ENCODE measurements around the gene C3orf52. TPM values are rescaled to one million over a fixed set of nuclear protein-coding genes. Genes with fewer than 3 reads are reported as not detected.

The C3orf52 gene
- total RNA-seq, 6 donors from 2014 or later: 17.1 to 74.6 (median 28.4) TPM

GRCh38 chr3:112096176-112096575 lies 10.0 kb downstream of the C3orf52 start:
- ATAC-seq (ENCODE audit: low FRiP score in 2 of 2) (no peak), DNase-seq (no peak)
- H3K27ac ChIP-seq: no peak overlapping the region

GRCh38 chr3:112097378-112097777 lies 11.2 kb downstream of the C3orf52 start:
- peak; percentile 63 to 76 for ATAC-seq (ENCODE audit: low FRiP score in 2 of 2)
- no peak for TF ChIP-seq EP300 (IDR thresholded peaks at IDR 0.05)
- no peak for TF ChIP-seq POLR2A (IDR thresholded peaks at IDR 0.05)
- no peak for TF ChIP-seq CTCF (IDR thresholded peaks at IDR 0.05)
- no peak for TF ChIP-seq POLR2AphosphoS5 (IDR thresholded peaks at IDR 0.05)
- Histone ChIP-seq H3K4me1 (peaks cover 0 to 9% (median 8%) of the 10 kb centered on the region in 4 donors), H3K27ac (no peak overlapping the region), H3K9me3 (no peaks in the 10 kb centered on the region), H3K4me3 (no peak overlapping the region), H3K36me3 (no peaks in the 10 kb centered on the region), H3K27me3 (no peaks in the 10 kb centered on the region)
- 24 to 25% methylated on average over 4 of the region's 4 CpGs for WGBS, 2 donors
- peak in 1 of 2 donors; percentile 46 for DNase-seq

More at GRCh38 chr3:112096176-112096575, 10.0 kb downstream of the C3orf52 start:
- 77 to 83% methylated on average over 2 of the region's 2 CpGs for WGBS, 2 donors
- H3K9me3 ChIP-seq: no peaks in the 10 kb centered on the region
- no peaks in the 10 kb centered on the region for H3K27me3 ChIP-seq
- no peak overlapping the region for H3K4me3 ChIP-seq
- no peaks in the 10 kb centered on the region for H3K36me3 ChIP-seq
- peaks cover 0 to 13% (median 10%) of the 10 kb centered on the region in 4 donors for H3K4me1 ChIP-seq
- TF ChIP-seq POLR2A (IDR thresholded peaks at IDR 0.05) (no peak), POLR2AphosphoS5 (IDR thresholded peaks at IDR 0.05) (no peak)

GRCh38 chr3:112101916-112102315 lies 15.7 kb downstream of the C3orf52 start:
- DNase-seq: no peak
- no peak for ATAC-seq (ENCODE audit: low FRiP score in 2 of 2)
- H3K9me3 ChIP-seq: no peaks in the 10 kb centered on the region
- H3K27ac ChIP-seq: no peak overlapping the region
- H3K4me3 ChIP-seq: no peak overlapping the region
- H3K36me3 ChIP-seq: no peaks in the 10 kb centered on the region
- no peaks in the 10 kb centered on the region for H3K4me1 ChIP-seq
- TF ChIP-seq POLR2A (IDR thresholded peaks at IDR 0.05) (no peak), EP300 (IDR thresholded peaks at IDR 0.05) (no peak), CTCF (IDR thresholded peaks at IDR 0.05) (no peak), POLR2AphosphoS5 (IDR thresholded peaks at IDR 0.05) (no peak)
- WGBS, 2 donors: 83 to 97% methylated on average over 2 of the region's 2 CpGs
- H3K27me3 ChIP-seq: no peaks in the 10 kb centered on the region

GRCh38 chr3:112104774-112105173 lies 18.6 kb downstream of the C3orf52 start:
- Histone ChIP-seq H3K36me3 (peaks cover 0 to 3% (median 0%) of the 10 kb centered on the region in 4 donors), H3K27me3 (no peaks in the 10 kb centered on the region), H3K4me1 (no peaks in the 10 kb centered on the region), H3K27ac (no peak overlapping the region), H3K4me3 (no peak overlapping the region), H3K9me3 (no peaks in the 10 kb centered on the region)
- ATAC-seq (ENCODE audit: low FRiP score in 2 of 2) (no peak), DNase-seq (no peak)
- WGBS, 2 donors: 77 to 85% methylated on average over 2 of the region's 2 CpGs
- TF ChIP-seq POLR2AphosphoS5 (IDR thresholded peaks at IDR 0.05) (no peak), CTCF (IDR thresholded peaks at IDR 0.05) (no peak), POLR2A (IDR thresholded peaks at IDR 0.05) (no peak), EP300 (IDR thresholded peaks at IDR 0.05) (no peak)

- WGBS, 2 donors: 67 to 76% methylated on average over 5 of the region's 5 CpGs
- Histone ChIP-seq H3K27me3 (no peaks in the 10 kb centered on the region), H3K9me3 (no peaks in the 10 kb centered on the region), H3K27ac (no peak overlapping the region), H3K4me1 (no peaks in the 10 kb centered on the region), H3K4me3 (no peak overlapping the region), H3K36me3 (peaks cover 0 to 9% (median 0%) of the 10 kb centered on the region in 4 donors)
- ATAC-seq (ENCODE audit: low FRiP score in 2 of 2) (no peak), DNase-seq (no peak)
- no peak for TF ChIP-seq EP300 (IDR thresholded peaks at IDR 0.05)
- TF ChIP-seq CTCF (IDR thresholded peaks at IDR 0.05): no peak
- no peak for TF ChIP-seq POLR2AphosphoS5 (IDR thresholded peaks at IDR 0.05)
- TF ChIP-seq POLR2A (IDR thresholded peaks at IDR 0.05): no peak
Measured at GRCh38 chr3:112109322-112109721, 23.1 kb downstream of the C3orf52 start.

Measured in upper lobe of left lung (tissue), 6 donors.